NCI-H526 treated with DMSO at 0.1 percent for 48 hours (cell line): ENCODE data around the gene HSPG2.
"Not testable (repeated sequence)": the region's sequence is repeated elsewhere in the genome, so short reads cannot be mapped to it uniquely, and the experiment has no call there.

Experiments used
- DNase-seq: peaks from one replicate; lab custom pipeline; 2025; lab: John Stamatoyannopoulos, UW

HSPG2 gene

GRCh38 chr1:21932127-21932526 lies 5.0 kb downstream of the HSPG2 start:
- no peak for DNase-seq

GRCh38 chr1:21931171-21932093 lies 5.7 kb downstream of the HSPG2 start:
- no peak for DNase-seq

GRCh38 chr1:21930629-21931170 lies 6.4 kb downstream of the HSPG2 start:
- no peak for DNase-seq

GRCh38 chr1:21930080-21930571 lies 7.0 kb downstream of the HSPG2 start:
- no peak for DNase-seq

- DNase-seq: no peak
Observed at GRCh38 chr1:21927533-21928237, 9.4 kb downstream of the HSPG2 start.

- no peak for DNase-seq
Observed at GRCh38 chr1:21926814-21927532, 10.1 kb downstream of the HSPG2 start.

- DNase-seq: no peak
Observed at GRCh38 chr1:21926065-21926464, 11.0 kb downstream of the HSPG2 start.

GRCh38 chr1:21925334-21925940 lies 11.7 kb downstream of the HSPG2 start:
- no peak for DNase-seq

GRCh38 chr1:21924503-21925005 lies 12.6 kb downstream of the HSPG2 start:
- DNase-seq: no peak

GRCh38 chr1:21922090-21923013 lies 14.8 kb downstream of the HSPG2 start:
- no peak for DNase-seq

- DNase-seq: no peak
Observed at GRCh38 chr1:21921100-21921875, 15.8 kb downstream of the HSPG2 start.

GRCh38 chr1:21919520-21919919 lies 17.6 kb downstream of the HSPG2 start:
- no peak for DNase-seq

GRCh38 chr1:21917239-21917631 lies 19.9 kb downstream of the HSPG2 start:
- DNase-seq: not testable (repeated sequence)

- no peak for DNase-seq
Observed at GRCh38 chr1:21916447-21917238, 20.5 kb downstream of the HSPG2 start.

GRCh38 chr1:21914880-21915640 lies 22.1 kb downstream of the HSPG2 start:
- no peak for DNase-seq

- no peak for DNase-seq
Observed at GRCh38 chr1:21914450-21914849, 22.7 kb downstream of the HSPG2 start.

- no peak for DNase-seq
Observed at GRCh38 chr1:21913763-21914162, 23.3 kb downstream of the HSPG2 start.

GRCh38 chr1:21913258-21913657 lies 23.9 kb downstream of the HSPG2 start:
- no peak for DNase-seq
